ENCODE measurements around the gene ABCA3.

GRCh38 chr16:2298621-2299020, 41.9 kb downstream of the ABCA3 start:
- TF ChIP-seq POLR2A (IDR thresholded peaks at IDR 0.05) (no peak), CTCF (IDR thresholded peaks at IDR 0.05) (no peak)
